Uterus (tissue), 2 donors: ENCODE data around the gene IFNAR2.

ENCODE experiments used
- POLR2A ChIP-seq, 2 donors: fragments of 450-650 bp; IDR thresholded peaks; one replicate each; pipeline ENCODE4 v1.6.1; 2016; ENCODE audit warnings: antibody characterized with exemption in 2 of 2, mild to moderate bottlenecking in 1 of 2, moderate library complexity in 1 of 2
- TF ChIP-seq, protein P1 (sequence below), 4 experiments: fragments of 200-600 bp in 2 of 4; fragments of 450-650 bp in 2 of 4; sonication (generic) in 2 of 4; IDR thresholded peaks; one replicate each; pipeline ENCODE4 v1.5.1; 2016 to 2019; ENCODE audit warnings: antibody characterized with exemption in 4 of 4, mild to moderate bottlenecking in 2 of 4, moderate library complexity in 1 of 4

DNA sequence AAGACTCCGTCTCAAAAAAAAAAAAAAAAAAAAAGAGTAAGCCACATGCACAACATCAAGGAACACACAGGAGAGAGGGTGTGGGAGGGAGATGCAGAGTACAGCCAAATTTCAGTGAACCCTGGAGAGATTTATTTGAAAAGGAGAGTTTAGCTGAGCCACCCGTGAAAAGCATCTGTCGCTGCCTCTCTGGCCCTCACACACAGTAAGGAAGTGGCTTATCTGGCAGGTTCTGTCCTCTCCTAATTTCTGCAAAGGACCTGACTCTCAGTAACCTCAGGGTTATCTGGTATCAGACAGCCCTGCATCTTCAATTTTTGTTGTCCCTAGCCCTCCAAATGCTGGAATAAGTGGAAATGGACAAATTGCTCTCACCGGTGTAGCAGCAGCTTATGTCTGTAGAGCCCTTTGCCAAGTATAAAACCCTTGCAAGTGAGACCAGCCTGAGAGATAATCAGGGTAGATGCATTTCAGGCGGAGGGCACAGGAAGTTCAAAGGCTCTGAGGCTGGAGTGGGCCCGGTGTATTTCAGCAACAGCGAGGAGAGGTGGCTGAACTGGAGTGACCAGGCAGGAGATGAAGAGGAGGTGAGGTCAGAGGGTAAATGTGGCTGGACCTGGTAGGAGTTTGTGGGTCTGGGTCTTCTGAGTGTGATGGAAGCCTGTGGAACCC lies 19.7 kb downstream of the IFNAR2 start:
- TF ChIP-seq, protein P1, sequence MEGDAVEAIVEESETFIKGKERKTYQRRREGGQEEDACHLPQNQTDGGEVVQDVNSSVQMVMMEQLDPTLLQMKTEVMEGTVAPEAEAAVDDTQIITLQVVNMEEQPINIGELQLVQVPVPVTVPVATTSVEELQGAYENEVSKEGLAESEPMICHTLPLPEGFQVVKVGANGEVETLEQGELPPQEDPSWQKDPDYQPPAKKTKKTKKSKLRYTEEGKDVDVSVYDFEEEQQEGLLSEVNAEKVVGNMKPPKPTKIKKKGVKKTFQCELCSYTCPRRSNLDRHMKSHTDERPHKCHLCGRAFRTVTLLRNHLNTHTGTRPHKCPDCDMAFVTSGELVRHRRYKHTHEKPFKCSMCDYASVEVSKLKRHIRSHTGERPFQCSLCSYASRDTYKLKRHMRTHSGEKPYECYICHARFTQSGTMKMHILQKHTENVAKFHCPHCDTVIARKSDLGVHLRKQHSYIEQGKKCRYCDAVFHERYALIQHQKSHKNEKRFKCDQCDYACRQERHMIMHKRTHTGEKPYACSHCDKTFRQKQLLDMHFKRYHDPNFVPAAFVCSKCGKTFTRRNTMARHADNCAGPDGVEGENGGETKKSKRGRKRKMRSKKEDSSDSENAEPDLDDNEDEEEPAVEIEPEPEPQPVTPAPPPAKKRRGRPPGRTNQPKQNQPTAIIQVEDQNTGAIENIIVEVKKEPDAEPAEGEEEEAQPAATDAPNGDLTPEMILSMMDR (IDR thresholded peaks at IDR 0.05) = no peak
- TF ChIP-seq POLR2A (IDR thresholded peaks at IDR 0.05) = no peak
